K562 (cell line): ENCODE measurements around the gene PLEKHA6.

Source experiments
- CCAR2 ChIP-seq: fragments of 200-400 bp; formaldehyde crosslinking; IDR thresholded peaks from 2 replicates; pipeline ENCODE4 v1.6.1; 2017; ENCODE audit warnings: mild to moderate bottlenecking, low read depth, low read length
- MAFF ChIP-seq: IDR thresholded peaks from 2 replicates; pipeline ENCODE4 v1.6.1; 2012; ENCODE audit warnings: low read length, improper control_type of control experiment
- NFRKB ChIP-seq: fragments of 450-650 bp; IDR thresholded peaks from 2 replicates; pipeline ENCODE4 v1.6.1; 2016; ENCODE audit warnings: low read depth
- PHF20 ChIP-seq: fragments of 450-650 bp; IDR thresholded peaks from 2 replicates; pipeline ENCODE4 v1.6.1; 2018; ENCODE audit not compliant: partially characterized antibody
- POLR2A ChIP-seq: fragments of 450-650 bp; conservative IDR thresholded peaks from 2 replicates; pipeline ENCODE4 v1.6.1; 2016
- SRF ChIP-seq, 2 experiments: fragments of 250-450, 450-650 bp in 1 of 2; sonication (Bioruptor Pico) in 1 of 2; sonication (generic) in 1 of 2; formaldehyde crosslinking; IDR thresholded peaks; 2 replicates each; pipeline versions ENCODE4 v1.5.0 to v1.5.1; 2020 to 2022; ENCODE audit warnings: mild to moderate bottlenecking in 1 of 2, missing genetic modification reagents in 1 of 2
- TCF3 ChIP-seq: sonication (generic); formaldehyde crosslinking; IDR thresholded peaks from 2 replicates; pipeline ENCODE4 v1.4.0; 2020; ENCODE audit warnings: mild to moderate bottlenecking, missing genetic modification reagents

- TF ChIP-seq CCAR2 (no peak), PHF20 (no peak), POLR2A (no peak), SRF (CRISPR knock-in tag; IDR thresholded peaks at IDR 0.05) (no peak), NFRKB (no peak), MAFF (no peak), TCF3 (no peak)
These were observed 14.2 kb upstream of the PLEKHA6 start for GRCh38 chr1:204373911-204374310.
